ENCODE data around the gene BUD31.

DNA sequence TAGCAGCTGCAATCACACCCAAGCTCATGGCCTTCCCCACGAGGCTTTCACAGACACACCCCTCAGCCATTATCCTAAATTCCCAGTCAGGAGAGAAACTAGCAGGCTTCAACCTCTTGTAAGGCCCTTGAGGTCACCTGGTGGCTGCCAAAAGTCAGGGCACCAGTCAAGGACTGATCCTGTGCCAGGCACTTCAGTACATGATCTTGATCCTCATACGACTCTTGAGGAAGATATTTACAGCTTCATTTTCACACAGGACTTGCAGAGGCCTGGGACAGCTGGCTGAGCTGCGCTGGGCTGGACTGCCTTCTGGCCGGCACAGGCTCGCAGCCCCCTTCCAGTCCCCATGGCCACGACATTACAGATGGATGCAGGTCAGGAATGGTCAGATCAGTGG lies 9.2 kb upstream of the BUD31 start:
- TF ChIP-seq, protein P1, sequence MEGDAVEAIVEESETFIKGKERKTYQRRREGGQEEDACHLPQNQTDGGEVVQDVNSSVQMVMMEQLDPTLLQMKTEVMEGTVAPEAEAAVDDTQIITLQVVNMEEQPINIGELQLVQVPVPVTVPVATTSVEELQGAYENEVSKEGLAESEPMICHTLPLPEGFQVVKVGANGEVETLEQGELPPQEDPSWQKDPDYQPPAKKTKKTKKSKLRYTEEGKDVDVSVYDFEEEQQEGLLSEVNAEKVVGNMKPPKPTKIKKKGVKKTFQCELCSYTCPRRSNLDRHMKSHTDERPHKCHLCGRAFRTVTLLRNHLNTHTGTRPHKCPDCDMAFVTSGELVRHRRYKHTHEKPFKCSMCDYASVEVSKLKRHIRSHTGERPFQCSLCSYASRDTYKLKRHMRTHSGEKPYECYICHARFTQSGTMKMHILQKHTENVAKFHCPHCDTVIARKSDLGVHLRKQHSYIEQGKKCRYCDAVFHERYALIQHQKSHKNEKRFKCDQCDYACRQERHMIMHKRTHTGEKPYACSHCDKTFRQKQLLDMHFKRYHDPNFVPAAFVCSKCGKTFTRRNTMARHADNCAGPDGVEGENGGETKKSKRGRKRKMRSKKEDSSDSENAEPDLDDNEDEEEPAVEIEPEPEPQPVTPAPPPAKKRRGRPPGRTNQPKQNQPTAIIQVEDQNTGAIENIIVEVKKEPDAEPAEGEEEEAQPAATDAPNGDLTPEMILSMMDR (IDR thresholded peaks at IDR 0.05), result no peak
- no peak for TF ChIP-seq POLR2A (IDR thresholded peaks at IDR 0.05)
